NOMO-1 treated with DMSO at 0.1 percent for 48 hours (cell line): Measurements from ENCODE around the gene EEF1A2.
"Not testable (repeated sequence)": the region's sequence is repeated elsewhere in the genome, so short reads cannot be mapped to it uniquely, and the experiment has no call there.

Source experiments
- DNase-seq: peaks from one replicate; lab custom pipeline; 2025; ENCODE audit not compliant: unreplicated experiment; lab: John Stamatoyannopoulos, UW

Gene EEF1A2

GRCh38 chr20:63521602-63522001, 22.7 kb upstream of the EEF1A2 start:
- DNase-seq: no peak

GRCh38 chr20:63520934-63521601, 22.2 kb upstream of the EEF1A2 start:
- peak; percentile 33 for DNase-seq

DNA sequence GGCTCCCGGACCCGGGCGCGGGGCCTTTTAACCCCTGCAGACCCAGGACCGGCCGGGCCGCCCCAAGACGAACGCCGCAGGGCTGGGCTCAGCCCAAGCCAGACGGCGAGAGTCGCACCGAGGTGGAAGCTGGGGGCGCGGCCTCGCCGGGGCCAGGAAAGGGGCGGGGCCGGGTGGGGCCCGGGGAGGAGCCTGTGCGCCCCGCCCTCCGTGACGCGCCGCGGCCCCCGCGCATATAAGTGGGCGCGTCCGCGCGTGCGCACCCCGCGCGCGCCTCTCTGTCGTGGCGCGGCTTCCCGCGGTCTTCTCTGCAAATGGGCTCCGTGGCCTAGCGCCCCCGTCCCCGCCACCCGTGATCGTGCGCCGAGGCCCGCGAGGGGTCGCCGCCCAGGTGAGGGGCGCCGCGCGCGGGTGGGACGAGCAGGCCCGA, 21.6 kb upstream of the EEF1A2 start, which contains the start of gene PPDPF:
PPDPF (plus strand) TSS at position 262 of the 430 bp plus-strand sequence. CDS start 544 bp downstream, outside the sequence.
- peak; percentile 54 for DNase-seq

DNA sequence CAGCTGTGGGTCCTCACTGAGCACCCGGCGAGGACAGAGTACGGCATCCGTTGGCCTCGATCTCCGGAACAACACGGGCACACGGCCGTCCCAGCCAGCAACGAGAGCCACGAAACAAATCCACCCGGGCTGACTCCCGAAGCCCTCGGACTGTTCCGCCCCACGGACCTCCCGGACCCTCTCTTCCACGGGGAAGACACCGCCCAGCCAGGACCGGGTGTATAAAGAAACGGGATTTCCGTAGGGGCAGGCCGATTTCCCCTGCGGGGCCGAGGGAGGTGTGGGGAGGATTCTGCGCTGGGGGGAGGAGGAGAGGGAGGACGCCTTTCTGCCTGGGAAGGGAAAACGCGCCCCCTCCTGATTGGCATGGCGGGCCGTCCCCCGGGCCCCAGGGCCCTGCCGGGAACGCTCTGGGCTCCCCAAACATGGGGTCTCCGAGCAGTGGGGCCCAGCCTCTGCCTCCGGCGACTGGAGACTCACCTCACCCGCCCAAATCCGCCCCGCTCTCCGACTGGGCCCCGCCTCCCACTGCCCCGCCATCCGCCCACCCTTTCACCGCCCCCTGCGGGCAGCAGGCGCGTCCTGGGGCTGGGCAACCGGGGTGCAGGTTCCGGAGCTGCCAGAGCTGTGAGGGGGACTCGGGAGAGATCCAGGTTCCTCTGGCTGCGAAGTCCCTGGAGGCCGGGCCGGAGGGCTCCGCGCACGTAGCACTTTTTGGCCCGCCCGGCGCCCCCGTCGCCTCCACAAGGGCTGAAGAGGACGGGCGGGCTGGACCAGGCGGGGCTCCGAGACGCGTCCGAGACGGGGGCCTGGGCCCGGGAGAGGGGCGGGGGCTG, 21.0 kb upstream of the EEF1A2 start:
- peak; percentile 41 for DNase-seq

- no peak for DNase-seq
Observed at GRCh38 chr20:63518946-63519667, 20.2 kb upstream of the EEF1A2 start.

DNA sequence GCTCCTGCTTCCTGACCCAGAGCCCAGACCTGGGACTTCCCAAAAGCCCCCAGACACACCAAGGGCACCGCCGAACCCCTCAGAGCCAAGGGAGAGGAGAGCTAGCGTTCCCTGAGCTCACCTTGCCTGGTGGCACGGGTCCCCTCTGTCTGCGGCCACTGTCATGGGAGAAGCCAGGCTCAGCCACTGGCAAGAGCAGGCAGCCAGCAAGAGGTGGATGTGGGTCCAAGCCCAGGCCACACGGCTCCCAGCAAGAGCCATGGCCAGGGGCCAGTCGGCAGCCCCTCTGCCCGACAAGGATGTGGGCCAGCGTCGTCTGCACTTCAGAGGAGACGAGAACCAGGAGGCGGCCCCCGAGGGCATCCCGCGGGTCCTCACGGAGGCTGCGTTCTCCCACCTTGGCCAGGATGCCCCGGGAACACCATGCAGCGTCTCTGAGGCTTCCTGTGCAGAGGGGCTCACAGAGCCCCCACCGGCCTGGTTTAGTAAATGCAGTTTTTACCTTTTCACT, 19.5 kb upstream of the EEF1A2 start:
- no peak for DNase-seq

GRCh38 chr20:63517376-63518309, 18.8 kb upstream of the EEF1A2 start:
- DNase-seq: no peak

DNA sequence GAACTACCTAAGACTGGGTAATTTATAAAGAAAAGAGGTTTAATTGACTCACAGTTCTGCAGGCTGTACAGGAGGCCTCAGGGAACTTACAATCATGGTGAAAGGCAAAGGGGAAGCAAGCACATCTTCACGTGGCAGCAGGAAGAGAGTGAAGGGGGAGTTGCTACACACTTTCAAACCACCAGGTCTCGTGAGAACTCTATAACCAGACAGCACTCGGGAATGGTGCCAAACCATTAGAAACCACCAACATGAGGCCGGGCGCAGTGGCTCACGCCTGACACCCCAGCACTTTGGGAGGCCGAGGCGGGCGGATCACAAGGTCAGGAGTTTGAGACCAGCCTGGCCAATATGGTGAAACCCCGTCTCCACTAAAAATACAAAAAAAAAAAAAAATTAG, 15.6 kb upstream of the EEF1A2 start:
- not testable (repeated sequence) for DNase-seq

GRCh38 chr20:63513207-63513606, 14.3 kb upstream of the EEF1A2 start:
- DNase-seq: no peak

DNA sequence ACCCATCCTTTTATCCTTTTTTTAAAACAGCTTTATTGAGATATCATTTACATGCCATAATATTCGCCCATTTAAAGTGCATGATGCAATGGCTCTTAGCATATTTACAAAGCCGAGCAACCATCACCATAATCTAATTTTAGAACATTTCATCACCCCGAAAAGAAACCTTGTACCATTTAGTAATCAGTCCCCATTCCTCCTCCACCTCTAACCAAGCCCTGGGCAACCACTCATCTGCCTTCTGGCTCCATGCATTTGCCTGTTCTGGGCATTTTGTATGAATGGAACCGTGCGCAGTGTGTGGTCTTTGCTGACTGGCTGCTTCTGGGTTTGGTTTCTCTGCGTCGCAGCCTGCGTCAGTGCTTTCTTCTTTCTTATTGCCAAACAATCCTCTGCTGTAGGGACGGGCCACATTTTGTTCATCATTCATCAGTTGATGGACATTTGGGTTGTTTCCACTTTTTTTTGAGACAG, 10.2 kb upstream of the EEF1A2 start:
- peak; percentile 77 for DNase-seq

DNA sequence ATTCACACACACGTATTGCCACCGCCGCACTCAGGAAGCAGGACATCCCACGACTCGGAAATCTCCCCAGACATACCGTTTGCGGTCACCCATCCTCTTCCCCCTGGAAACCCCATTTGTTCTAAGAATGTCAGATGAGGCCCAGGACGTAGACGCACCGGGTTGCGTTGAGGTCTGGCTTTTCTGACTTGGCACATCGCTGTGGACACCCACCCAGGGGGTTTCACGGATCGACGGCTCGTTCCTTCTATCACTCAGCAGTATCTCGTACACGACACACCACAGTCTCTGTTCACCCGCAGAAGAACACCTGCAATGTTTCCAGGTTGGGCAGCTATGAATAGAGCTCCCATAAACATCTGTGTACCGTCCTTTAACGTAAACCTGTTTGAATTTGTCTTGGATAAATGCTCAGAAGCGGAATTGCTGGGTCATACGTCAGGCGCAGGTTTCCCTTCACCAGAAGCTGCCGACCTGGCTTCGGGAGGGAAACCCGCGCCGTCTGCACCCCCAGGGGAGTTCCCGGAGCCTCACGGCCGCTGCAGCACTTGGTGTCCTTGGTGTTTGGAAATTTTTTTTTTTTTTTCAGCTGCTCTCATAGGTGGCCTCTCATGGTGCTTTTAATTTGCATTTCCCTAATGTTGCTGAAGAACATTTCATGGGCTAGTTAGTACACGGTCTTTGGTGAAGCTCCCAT, 9.3 kb upstream of the EEF1A2 start:
- no peak for DNase-seq

- no peak for DNase-seq
Observed at GRCh38 chr20:63507083-63507743, 8.3 kb upstream of the EEF1A2 start.

GRCh38 chr20:63505723-63506122, 6.8 kb upstream of the EEF1A2 start:
- DNase-seq: no peak

DNA sequence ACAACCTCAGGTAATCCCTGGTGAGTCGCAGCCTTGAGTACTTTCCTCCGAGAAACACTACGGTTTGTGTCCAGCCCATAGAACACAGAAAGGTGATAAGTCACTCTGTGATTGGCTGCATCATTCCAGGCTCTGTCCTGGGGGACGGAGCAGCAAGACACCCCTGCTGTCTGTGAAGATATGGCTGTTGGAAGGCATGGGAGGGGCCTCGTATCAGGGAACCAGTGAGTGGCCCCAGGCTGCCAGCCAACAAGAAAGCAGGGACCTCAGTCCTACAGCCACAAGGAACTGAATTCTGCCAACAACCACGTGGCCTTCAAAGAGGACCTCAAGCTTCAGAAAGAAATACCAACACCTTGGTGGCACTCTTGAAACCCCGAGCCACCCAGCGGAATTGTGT, 6.4 kb upstream of the EEF1A2 start:
- no peak for DNase-seq

- no peak for DNase-seq
Observed at GRCh38 chr20:63504642-63505041, 5.8 kb upstream of the EEF1A2 start.

GRCh38 chr20:63503524-63503923, 4.6 kb upstream of the EEF1A2 start:
- no peak for DNase-seq

DNA sequence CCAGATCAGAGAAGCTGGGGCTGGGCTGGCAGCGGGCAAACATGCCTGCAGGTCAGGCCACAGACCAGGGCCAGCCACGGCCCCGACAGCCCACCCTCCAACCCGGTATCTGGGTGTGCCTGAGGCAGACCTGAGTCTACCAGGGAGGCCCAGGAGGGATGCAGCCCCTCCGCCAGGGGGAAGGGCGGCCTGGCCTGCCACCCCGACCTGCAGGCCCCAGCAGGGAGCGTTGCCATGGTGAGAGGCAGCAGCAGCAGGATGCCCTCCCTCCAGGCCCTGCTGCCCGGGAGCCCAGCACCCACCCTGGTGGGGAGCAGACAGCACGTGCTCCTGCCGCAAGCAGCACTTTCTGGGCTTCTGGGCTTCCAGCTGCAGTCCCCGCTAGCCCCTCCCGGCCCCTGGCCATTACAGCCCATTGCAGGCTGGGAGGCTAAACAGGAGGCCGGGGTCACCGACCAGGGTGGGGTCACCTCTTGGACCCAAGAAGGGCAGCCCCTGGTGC, 3.8 kb upstream of the EEF1A2 start:
- DNase-seq: no peak

DNA sequence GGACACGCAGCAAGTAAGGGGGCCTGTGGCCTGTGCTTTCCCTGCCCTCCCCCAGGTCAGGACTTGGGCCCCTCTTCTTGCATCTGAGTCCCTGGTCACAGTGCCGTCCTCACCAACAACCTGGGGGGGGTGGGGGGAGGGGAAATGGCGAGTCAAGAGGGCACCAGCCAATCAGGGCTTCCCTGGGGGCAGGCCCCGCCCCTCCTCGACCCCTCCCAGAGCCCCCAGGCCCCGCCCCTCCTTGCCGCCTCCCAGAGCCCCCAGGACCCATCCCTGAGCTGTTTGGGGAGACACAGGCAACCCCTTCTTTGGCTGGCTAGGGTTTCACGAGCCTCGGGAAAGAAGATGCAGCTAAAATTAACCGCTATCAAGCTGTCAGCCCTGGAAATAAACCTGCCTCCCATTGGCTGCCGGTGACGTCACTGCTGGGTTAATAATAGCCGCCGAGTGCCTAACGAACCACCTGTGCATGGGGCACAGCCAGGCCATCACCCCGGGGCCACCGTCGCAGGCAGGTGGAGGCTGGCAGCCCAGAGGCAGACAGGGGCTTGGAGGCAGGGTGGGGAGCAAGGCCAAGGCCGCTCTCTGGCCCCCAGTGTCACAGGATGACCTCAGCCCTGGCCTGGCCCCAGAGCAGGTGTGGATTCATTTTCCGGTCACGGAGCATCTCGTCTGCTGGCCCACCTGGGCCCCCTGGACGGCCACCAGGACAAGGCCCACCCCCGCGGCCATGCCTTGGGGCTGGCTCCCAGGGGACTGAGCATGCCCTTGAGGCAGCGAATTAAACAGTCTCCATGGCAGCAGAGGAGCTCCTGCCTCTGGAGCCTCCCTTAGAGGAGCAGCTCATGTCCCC, 3.2 kb upstream of the EEF1A2 start:
- no peak for DNase-seq
